PFSK-1 (cell line): ENCODE measurements around the gene SNX32.

Source experiments
- FOXP2 ChIP-seq: optimal IDR thresholded peaks from 2 replicates; pipeline ENCODE3; 2011; ENCODE audit warnings: borderline replicate concordance, control low read depth, inconsistent platforms; ENCODE audit not compliant: insufficient read depth; ENCODE audit errors: extremely low read length, extremely low read depth
- POLR2AphosphoS5 ChIP-seq: IDR thresholded peaks from 2 replicates; pipeline ENCODE4 v1.6.1; 2012; ENCODE audit warnings: low read depth, mild to moderate bottlenecking, control low read depth, low read length, moderate library complexity
- REST ChIP-seq, 2 experiments: IDR thresholded peaks; 2 replicates each; pipeline versions ENCODE4 v1.6.1 to v1.8.0; 2011 to 2012; ENCODE audit warnings: low read depth in 2 of 2, low read length in 2 of 2, control low read depth in 1 of 2, inconsistent platforms in 1 of 2, mild to moderate bottlenecking in 1 of 2, moderate library complexity in 1 of 2; ENCODE audit not compliant: insufficient read depth in 1 of 2
- SIN3A ChIP-seq: IDR thresholded peaks from 2 replicates; pipeline ENCODE4 v1.6.1; 2012; ENCODE audit warnings: mild to moderate bottlenecking, low read length, moderate library complexity, borderline replicate concordance; ENCODE audit not compliant: insufficient read depth
- TAF1 ChIP-seq: IDR thresholded peaks from 2 replicates; pipeline ENCODE4 v1.6.1; 2012; ENCODE audit warnings: low read length, control low read depth, borderline replicate concordance; ENCODE audit not compliant: insufficient read depth

SNX32 gene

GRCh38 chr11:65854852-65855837 is 21.4 kb downstream of the SNX32 start:
- no peak for TF ChIP-seq FOXP2
- no peak for TF ChIP-seq SIN3A
- TF ChIP-seq TAF1, result no peak
- TF ChIP-seq POLR2AphosphoS5, result no peak

GRCh38 chr11:65855927-65856363 is 22.2 kb downstream of the SNX32 start:
- TF ChIP-seq SIN3A (no peak), REST (IDR thresholded peaks at IDR 0.05; ENCODE audit: insufficient read depth in 1 of 2, low read depth in 2 of 2, low read length in 2 of 2) (no peak), TAF1 (no peak), POLR2AphosphoS5 (no peak), FOXP2 (no peak)

- TF ChIP-seq FOXP2, result no peak
- no peak for TF ChIP-seq SIN3A
Observed at GRCh38 chr11:65856689-65857499, 23.1 kb downstream of the SNX32 start.

GRCh38 chr11:65857500-65857852 is 23.7 kb downstream of the SNX32 start:
- TF ChIP-seq REST (IDR thresholded peaks at IDR 0.05; ENCODE audit: insufficient read depth in 1 of 2, low read depth in 2 of 2, low read length in 2 of 2) (no peak), TAF1 (no peak), SIN3A (no peak), FOXP2 (no peak), POLR2AphosphoS5 (no peak)

- peak in 1 of 2 experiments; percentile 64; a peak in 1 of 4 replicates for TF ChIP-seq REST (IDR thresholded peaks at IDR 0.05; ENCODE audit: insufficient read depth in 1 of 2, low read depth in 2 of 2, low read length in 2 of 2)
- TF ChIP-seq POLR2AphosphoS5, result peak; percentile 100
- no peak for TF ChIP-seq FOXP2
- peak; percentile 97 for TF ChIP-seq TAF1
- peak; percentile 96; the same call in 1 of the 2 replicates for TF ChIP-seq SIN3A
Observed at GRCh38 chr11:65857853-65858680, 24.3 kb downstream of the SNX32 start, which contains the start of gene CFL1. CFL1 (minus strand) TSS chr11:65858180; CDS start chr11:65858099, 81 bp downstream.
